NCI-H69 (cell line): ENCODE results near the gene ZBED4.

Experiments
- DNase-seq: peaks from one replicate; lab custom pipeline; 2025; lab: John Stamatoyannopoulos, UW

The ZBED4 gene

DNA sequence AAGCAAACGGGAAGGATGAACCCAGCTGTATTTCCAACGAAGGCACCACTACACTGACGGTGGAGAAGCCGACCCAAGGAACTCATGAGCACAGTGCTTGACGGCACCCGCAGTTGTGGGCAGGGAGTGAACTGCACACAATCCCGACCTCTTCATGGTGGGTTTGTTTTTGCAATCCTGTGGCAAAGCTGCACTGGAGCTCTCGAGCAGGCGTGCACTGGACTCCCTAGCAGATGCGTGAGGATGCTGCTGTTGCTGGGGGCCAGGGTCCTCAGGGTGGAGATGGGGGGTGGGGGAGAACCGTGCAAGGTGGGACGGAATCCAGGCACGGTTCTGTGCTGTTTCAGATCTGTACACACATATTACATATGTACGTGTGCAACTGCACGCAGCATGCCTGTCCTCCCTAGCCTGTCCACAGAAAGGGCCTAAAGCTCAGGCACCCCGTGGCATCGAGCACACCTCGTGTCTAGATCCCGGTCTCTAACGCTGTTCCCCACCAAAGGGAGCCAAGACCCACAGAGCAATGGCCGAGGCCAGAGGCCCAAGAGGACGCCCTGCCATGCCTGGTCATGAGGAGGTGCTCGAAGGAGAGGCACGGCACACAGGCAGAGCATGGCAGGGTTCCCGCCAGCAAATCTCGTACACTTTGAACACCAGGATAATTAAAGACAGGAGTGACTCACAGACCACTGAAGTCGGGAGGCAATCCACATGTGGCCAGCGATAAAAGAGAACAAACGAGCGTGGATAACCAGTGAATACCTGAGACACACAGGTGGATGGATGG is 47.0 kb downstream of the ZBED4 start:
- DNase-seq = no peak

DNA sequence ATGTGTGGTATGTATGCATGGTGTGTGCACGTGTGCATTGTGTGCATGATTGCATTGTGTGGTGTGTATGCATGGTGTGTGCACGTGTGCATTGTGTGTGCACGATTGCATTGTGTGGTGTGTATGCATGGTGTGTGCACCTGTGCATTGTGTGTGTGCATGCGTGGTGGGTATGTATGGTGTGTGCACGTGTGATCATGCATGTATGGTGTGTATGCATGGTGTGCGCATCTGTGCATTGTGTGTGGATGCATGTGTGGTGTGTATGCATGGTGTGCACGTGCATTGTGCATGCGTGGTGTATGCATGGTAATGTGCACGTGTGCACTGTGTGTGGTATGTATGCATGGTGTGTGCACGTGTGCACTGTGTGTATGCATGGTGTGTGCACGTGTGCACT is 47.8 kb downstream of the ZBED4 start:
- DNase-seq = no peak

DNA sequence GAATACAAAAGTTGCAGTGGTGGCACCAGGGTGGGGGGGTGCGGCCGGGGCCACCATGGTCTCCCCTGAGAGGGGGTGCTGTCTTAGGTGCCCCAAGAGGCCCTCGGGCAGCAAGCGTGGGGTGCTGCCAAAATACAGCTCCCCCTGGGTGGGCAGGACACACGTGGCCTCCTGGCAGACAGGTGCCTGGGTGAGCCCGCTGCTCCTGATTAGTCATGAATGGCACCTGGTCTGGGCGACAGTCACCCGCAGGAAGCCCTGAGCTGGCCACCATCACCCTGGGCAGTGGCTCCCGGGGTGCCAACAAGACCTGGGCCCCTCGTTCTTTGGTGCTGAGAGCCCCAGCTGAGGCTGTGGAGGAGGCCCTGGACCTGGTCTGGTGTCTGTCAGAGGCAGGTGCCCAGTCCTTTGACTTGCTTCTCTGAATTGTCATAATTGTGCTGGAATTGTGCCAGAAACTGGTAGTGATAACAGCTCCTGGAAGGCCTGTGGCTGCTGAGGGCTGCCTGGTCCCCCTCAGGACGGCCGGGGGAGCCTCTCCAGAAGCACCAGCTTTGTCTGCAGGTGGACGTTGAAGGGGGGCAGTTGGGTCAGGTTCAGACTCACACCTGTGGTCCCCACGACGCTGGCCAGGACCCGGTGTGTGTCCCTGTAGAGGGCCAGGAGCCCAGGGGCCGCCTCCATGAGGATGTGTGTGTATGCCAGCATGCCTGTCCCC is 49.8 kb downstream of the ZBED4 start:
- peak; percentile 58 for DNase-seq

DNA sequence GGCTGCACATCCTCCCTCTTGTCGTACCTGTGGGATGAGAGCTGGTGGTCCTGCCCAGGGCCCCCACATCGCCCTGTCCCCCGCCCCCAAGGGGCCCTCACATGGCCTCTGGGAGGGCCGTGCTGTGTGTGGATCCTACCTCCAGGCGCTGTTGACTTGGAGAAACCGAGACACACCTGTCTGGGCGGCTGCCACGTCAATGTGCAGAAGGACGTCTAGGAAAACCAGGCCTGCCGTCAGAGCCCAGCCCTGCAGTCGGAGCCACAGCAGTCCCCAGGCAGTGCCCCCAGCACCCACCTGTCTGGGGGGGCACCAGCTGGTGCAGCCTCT is 50.4 kb downstream of the ZBED4 start:
- no peak for DNase-seq

DNA sequence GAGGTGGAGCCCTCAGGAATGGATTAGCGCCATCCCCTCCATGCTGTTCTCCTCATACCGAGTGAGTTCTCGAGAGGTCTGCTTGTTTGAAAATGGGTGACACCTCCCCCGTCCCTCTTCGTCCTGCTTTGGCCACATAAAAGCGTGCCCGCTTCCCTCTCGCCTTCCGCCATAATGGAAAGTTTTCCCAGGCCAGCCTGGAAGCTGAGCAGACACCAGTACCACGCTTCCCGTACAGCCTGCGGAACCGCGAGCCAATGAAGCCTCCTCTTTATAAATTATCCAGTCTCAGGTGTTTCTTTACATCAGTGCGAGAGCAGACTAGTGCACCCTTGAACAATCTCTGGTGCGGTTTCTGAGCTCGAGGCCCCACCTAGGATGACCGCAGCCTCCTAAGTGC is 51.8 kb downstream of the ZBED4 start:
- no peak for DNase-seq

DNA sequence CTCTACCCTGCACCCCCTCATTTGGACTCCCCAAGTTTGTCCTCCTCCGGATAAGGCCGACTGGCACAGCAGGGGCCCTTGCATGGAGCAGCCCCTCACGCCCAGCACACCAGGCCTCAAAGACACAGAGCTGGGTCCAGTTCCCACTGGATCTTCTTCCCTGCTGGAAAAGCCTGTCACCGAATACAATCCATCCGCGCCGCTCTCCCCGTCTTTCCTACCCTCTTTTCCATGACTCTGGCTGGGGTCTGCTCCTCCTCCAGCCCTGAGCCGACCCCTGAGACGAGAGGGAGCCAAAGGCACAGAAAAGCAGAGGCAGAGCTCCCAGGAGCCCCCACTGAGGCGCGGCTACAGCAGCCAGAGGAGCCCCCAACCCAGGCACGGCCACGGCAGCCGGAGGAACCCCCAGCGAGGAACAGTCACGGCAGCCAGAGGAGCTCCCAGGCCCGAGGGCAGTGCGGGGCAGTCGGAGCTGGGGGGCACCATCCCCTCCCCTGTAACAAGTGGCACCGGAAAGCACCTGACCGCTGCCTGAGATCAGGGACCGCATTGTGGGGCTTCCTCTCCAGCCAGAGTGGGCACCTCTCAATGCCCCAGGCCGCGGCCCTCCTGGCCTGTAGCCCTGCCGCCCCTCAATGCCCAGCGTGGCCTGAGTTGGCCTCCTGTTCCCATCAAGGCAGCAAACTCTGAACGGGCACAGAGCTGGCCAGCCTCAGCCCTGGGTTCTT is 52.6 kb downstream of the ZBED4 start:
- no peak for DNase-seq

DNA sequence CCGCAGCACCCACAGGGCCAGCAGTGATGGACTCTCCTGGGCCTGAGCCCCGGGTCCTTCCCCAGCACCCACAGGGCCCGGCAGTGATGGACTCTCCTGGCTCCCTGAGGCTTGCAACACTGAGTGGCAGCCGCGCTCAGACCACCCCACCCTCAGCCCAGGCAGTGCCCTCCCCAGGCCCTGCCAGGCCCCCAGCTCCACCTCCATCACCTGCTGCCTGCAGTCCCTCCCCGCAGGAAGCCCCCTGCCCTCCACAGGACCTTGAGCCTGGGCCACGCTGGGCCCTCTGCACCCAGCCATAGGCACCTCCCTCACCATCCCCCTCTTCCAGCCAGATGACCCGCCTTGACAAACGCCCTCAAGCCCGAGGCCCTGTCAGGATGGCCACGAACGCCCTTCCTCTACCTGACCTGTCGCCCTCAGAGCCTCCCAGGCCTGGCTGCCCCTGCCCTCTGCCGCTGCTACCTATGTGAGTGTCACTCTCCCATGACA is 53.2 kb downstream of the ZBED4 start:
- no peak for DNase-seq

DNA sequence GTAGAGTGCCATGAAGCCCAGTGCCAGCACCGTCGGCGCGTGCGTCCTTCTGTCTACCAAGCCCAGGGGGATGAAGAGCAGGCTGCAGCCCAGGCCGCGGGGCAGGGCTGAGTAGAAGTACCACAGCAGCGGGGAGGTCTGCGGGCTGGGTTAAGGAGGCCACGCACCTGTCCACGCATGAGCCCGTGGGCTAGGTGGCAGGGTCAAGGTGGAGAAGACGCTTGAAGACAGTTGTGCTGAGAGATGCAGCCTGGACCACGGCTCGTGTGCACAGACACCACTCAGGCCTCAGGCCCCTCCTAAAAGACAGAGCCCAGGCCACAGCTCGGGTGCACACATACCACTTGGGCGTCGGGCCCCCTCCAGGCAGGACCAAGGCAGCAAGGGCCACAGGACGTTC is 54.2 kb downstream of the ZBED4 start:
- DNase-seq = no peak

DNA sequence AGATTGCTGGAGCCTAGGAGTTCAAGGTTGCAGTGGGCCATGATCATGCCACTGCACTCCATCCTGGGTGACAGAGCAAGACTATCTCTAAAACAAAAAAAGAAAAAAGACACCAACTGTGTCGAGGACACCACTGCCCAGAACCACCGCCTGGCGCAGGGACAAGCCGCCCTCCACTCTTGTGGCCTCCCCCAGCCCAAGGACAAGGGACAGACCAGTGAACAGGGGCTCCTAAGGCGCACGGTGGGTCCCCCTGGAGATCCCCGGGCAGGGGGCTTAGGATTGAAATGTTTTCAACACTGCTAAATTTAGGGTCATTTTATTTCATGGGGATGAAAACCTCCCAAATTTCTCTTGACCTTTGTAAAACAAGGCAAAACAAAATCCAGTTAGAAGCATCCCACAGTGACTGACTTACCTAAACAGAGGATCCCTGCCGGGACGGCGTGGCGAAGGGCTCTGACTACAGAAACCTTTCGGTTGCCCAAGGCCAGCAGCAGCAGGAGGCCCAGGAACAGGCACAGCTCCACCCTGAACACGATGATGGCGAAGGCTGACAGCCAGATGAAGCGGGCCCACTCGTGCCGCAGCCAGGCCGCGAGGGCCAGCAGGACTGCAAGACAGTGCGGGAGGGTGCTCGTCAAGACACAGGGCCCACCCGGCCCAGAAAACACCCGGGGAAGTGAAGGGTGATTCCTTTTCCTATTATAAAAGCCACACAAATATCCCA is 56.0 kb downstream of the ZBED4 start:
- DNase-seq = no peak

DNA sequence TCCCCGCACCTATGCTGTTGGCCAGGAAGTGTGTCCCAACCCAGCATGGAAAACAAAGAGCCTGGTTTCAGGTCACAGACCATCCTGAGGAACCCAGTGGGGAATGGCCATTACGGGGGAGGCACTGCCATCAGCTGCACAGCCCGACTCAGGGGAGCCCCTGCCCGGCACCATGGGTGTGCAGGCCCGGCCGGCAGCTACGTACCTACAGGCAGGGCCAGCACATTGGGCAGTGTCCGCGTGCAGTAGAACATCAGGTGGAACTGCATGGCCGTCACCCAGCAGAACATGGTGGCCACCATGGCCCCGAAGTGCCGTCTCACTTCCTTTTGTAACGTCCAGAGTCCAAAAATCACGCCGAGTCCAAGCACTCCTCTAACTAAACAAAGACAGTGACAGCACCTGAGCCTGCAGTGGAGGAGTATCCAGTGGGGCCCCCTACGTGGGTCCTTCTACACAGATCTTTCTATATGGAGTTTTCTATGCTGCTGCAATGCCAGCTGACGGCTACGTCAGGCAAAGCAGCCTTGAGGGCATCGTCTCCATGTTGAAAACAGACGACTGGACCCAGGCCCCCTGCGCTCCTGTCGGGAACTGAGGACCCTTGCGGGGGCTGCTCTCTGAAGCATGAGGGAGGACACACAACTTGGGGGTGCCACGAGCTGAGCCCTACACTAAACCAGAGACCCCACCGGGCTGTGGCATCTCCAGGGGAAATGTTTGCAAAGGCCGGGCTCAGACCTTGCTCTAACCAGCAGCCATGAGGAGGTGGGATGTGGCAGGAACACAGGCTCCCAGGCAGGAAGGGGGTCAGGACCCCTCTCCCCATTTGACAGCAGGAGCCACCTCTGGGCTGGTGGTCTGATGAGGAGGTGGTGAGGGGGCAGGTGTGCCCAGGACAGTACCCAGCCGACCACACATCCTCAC is 56.8 kb downstream of the ZBED4 start:
- no peak for DNase-seq

DNA sequence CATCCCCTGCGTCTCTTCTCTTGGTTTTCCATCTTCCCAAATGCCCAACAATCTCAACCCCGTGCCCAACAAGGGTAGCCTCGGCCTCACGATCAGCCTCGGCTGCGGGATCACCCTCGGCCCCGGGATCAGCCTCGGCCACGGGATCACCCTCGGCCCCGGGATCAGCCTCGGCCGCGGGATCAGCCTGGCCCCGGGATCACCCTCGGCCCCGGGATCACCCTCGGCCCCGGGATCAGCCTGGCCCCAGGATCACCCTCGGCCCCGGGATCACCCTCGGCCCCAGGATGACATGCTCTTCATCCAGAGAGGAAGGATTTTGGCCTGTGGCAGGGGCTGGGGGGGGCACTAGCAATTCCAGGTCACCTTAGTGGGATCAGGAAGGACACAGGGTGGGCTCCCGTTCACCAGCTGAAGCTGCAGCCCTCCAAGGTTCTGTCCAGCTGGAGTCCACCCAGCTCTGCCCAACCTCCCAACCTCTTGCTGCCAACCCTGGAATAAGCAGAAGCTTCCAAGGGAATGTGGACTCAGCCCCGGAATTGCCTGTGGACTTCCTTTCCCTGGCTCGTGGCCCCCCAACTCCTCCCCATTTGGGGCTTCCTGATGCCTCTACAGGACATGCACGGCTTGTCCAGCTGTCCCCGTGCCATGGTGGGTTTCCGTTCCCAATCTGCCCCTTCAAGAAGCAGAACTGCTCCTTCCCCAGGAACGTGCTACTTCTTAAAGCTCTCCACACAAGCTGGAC is 58.4 kb downstream of the ZBED4 start:
- no peak for DNase-seq

DNA sequence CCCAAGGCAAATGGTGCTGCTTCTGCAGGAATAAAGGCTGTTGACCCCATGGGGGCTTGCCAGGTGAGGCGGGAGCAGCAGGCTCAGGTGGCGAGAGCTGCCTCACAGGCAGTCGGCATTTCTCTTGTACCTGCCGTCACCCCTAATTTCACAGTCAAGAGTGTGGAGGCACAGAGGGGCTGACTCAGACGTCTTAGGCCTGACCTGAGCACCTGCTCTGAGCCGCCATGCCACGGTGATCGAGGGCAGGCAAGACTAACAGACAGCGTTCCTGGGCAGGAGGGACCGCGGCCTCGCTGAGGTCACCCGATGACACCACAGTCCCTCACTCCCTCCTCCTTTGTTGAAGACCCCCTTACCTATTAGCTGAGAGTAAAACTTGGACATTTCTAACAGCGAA is 59.4 kb downstream of the ZBED4 start:
- DNase-seq = no peak

DNA sequence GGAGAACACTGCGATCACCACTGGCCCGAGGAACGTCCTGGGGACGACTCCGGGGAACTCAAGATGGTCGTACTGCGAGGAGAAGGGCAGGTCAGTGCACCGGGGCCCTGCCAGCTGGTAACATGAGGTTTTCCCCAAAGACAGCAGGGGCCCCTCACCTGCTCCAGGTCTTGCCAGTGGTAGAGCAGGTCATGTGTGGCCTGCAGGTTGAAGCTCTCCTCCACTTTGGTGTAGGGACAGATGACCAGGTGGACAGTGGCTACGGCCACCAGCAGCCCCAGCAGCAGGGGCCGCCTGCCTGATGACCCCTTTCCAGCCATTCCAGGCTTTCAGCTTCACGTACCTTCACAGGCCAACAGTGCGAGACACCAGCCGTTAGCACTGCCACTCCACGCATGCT is 59.8 kb downstream of the ZBED4 start:
- no peak for DNase-seq

DNA sequence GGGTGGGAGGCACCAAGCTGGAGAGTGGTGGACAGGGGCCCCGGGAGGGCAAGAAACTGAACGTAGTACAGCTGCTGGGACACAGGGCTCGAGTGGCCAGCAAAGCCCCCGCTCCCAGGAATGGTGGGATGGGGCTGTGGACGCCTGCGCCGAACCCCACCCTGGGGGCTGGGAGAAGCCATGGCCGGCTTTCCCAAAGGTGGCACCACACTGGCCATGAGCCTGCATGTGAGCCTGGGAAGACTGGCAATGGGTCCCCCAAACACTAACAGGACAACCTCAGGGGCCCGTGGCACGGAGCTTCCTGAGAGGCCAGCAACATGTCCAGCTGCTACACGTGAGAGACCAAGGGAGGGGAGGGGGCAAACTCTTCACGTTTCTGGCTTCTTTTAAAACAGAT is 60.6 kb downstream of the ZBED4 start:
- no peak for DNase-seq

DNA sequence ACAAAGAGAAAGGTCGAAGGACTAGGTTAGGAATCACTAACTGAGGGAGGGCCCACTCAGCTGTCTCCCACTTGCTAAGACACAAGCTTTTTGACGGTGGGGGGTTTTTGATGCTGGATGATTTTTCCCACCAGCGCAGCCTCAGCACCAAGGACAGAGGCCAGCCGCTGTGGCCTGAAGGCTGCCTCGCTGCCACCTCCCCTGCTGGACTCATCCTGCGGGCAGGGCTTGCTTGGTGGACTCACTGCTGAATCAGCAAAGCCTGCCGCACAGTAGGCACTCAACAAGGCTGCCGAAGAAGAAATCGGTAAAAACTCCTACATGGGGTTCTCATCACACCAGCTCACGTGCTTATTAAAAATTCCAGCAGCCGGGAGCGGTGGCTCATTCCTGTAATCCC is 62.0 kb downstream of the ZBED4 start:
- no peak for DNase-seq

DNA sequence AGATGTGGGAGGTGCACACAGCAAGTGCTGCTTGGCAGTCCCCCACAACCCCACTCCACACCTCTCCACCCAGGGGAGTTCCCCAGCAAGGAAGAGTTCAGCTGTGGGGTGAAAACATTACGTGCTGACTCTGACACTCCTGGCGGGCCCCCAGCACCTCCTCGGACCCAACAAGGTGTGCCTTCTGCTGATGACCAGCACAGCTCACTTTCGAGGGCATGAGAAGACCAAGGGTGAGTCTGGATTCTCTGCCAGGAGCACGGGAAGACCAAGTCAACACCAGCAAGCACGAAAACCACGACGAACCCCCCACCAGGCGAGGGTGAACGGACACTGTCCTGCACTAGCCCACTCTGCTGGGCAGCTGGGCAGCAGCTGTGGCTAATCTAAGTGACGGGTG is 63.2 kb downstream of the ZBED4 start:
- no peak for DNase-seq

DNA sequence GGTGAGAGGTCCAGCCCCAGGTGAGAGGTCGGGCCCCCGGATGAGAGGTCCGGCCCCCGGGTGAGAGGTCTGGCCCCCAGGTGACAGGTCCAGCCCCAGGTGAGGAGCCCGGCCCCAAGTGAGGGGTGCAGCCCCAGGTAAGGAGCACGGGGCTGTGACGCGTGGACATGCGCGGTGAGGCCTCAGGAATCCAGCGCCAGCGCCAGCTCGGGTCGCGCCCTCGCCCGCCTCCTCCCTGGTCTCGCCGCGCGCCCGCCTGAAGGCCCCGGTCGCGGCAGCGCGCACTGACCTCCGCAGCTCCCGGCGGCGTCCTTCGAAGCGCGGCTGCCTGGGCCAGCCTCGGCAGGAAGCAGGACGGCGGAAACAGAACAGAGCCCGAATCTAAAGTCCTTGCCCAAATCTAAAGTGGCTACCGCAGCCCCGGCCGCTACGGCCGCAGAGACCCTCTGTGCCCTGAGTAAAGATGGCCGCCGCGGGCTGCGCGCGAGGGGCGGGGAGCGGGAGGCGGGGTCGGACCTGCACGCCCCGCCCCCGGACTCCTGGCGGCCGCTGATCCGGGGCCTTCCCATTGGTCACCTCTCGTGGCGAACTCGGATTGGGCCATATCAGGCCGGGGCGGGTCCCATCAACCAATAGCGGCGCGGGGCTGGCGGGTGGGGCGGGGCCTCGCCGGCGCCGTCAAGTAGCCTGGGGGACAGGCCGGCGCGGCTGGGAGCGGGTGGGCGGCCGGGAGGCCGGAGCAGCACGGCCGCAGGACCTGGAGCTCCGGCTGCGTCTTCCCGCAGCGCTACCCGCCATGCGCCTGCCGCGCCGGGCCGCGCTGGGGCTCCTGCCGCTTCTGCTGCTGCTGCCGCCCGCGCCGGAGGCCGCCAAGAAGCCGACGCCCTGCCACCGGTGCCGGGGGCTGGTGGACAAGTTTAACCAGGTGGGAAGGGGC is 64.6 kb downstream of the ZBED4 start, which contains the start of the genes ALG12 and CRELD2:
TSS of gene ALG12 (minus strand) at position 465 of the 937 bp plus-strand sequence. CDS start 4,673 bp downstream, outside the sequence.
TSS of gene CRELD2 (plus strand) at position 661 of the 937 bp plus-strand sequence. CDS start at position 797, 136 bp downstream.
- peak; percentile 99 for DNase-seq

DNA sequence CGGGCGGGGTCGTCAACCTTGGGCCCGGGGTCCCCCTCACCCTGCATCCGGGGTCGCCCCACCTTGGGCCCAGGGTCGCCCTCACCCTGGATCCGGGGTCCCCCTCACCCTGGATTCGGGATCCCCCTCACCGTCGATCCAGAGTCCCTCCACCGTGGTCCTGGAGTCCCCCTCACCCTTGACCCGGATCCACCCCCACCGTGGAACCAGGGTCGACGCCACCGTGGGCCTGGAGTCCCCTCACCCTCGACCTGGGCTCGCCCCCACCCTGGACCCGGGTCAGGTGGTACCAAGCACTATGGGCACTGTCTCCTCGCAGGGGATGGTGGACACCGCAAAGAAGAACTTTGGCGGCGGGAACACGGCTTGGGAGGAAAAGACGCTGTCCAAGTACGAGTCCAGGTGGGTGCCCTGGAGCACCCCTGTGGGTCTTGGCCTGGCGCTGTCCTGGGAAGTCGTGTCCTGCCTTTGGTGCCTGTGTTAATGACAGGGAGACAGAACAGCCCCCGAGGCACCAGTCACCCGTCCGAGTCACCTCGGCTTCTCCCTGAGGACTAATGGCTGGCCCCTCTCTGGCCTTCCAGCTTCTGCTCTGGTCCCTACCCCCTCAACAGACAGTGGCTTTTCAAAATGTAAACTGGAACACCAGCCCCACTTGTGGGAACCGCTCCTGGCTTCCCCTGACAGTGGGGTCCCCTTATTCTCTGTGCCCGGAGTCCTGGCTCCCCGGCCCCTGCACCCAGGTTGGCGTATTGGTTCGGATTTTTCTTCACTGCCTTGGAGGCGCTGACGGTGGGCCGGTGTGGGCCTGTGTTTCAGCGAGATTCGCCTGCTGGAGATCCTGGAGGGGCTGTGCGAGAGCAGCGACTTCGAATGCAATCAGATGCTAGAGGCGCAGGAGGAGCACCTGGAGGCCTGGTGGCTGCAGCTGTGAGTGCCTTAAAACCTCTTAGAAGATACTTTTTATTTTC is 65.6 kb downstream of the ZBED4 start:
- no peak for DNase-seq
